H1 (cell line): ENCODE measurements around the gene RRP9. TPM values are rescaled to one million over a fixed set of nuclear protein-coding genes. Genes with fewer than 3 reads are reported as not detected.

Experiments used
- CTCF ChIA-PET: fragments of 300-600 bp; sonication (Branson Sonifier 250); formaldehyde crosslinking; loops from one replicate; lab custom pipeline; 2021; ENCODE audit not compliant: partially characterized antibody; lab: Charles Lee
- POLR2A ChIA-PET: fragments of 300-600 bp; sonication (Branson Sonifier 250); formaldehyde crosslinking; loops from one replicate; lab custom pipeline; 2021; ENCODE audit warnings: inconsistent platforms; ENCODE audit not compliant: partially characterized antibody; lab: Charles Lee
- DNase-seq, 2 experiments: peaks; one replicate each; pipeline versions ENCODE4 v3.0.0 to v3.0.0-alpha.2; 2010 to 2022; ENCODE audit warnings: low spot score in 2 of 2, low read depth in 1 of 2, mixed read lengths in 1 of 2
- FAIRE-seq: peaks from 2 replicates; lab custom pipeline; 2011; peaks lifted over from hg19 to GRCh38; lab: Jason Lieb, UNC
- H2AFZ ChIP-seq: 2 replicates; pipeline ENCODE4 v1.8.1; 2012; ENCODE audit warnings: low read length, inconsistent platforms
- H2AK5ac ChIP-seq: 2 replicates; pipeline ENCODE4 v1.6.1; 2013; ENCODE audit warnings: low read depth, low read length
- H2BK120ac ChIP-seq: replicated peaks from 2 replicates; pipeline ENCODE3; 2013; ENCODE audit warnings: low read depth, low read length, inconsistent platforms
- H2BK12ac ChIP-seq: 2 replicates; pipeline ENCODE4 v1.6.1; 2013; ENCODE audit warnings: low read depth, low read length
- H2BK15ac ChIP-seq: 2 replicates; pipeline ENCODE4 v1.6.1; 2013; ENCODE audit warnings: low read length
- H2BK20ac ChIP-seq: 2 replicates; pipeline ENCODE4 v1.6.1; 2013; ENCODE audit warnings: low read length
- H2BK5ac ChIP-seq: 2 replicates; pipeline ENCODE4 v1.6.1; 2013; ENCODE audit warnings: low read depth, low read length
- H3K14ac ChIP-seq: 2 replicates; pipeline ENCODE4 v1.6.1; 2013; ENCODE audit warnings: inconsistent platforms; ENCODE audit not compliant: insufficient read length
- H3K18ac ChIP-seq: 2 replicates; pipeline ENCODE4 v1.6.1; 2013; ENCODE audit warnings: low read length; ENCODE audit errors: extremely low read depth
- H3K23ac ChIP-seq: 2 replicates; pipeline ENCODE4 v1.6.1; 2013; ENCODE audit warnings: inconsistent platforms; ENCODE audit not compliant: insufficient read length
- H3K23me2 ChIP-seq: 2 replicates; pipeline ENCODE4 v1.6.1; 2013; ENCODE audit warnings: low read depth, low read length
- H3K27ac ChIP-seq: 2 replicates; pipeline ENCODE4 v1.6.1; 2011; ENCODE audit warnings: low read depth, low read length, inconsistent platforms
- H3K27me3 ChIP-seq, 4 experiments: replicated peaks in 1 of 4; 1 replicate in 1 of 4; 2 replicates in 3 of 4; pipeline versions ENCODE4 v1.6.1 to v1.8.1; 2011 to 2013; ENCODE audit warnings: low read length in 3 of 4, mild to moderate bottlenecking in 3 of 4, inconsistent platforms in 2 of 4, mixed read lengths in 2 of 4, moderate library complexity in 1 of 4; ENCODE audit not compliant: control insufficient read depth in 3 of 4, insufficient read depth in 3 of 4; ENCODE audit errors: extremely low read depth in 1 of 4
- H3K36me3 ChIP-seq, 4 experiments: 2 replicates each; pipeline versions ENCODE4 v1.6.1 to v1.8.1; 2011 to 2013; ENCODE audit warnings: mild to moderate bottlenecking in 4 of 4, low read length in 3 of 4, moderate library complexity in 2 of 4, control low read depth in 1 of 4, inconsistent platforms in 1 of 4; ENCODE audit not compliant: insufficient read depth in 4 of 4, control insufficient read depth in 2 of 4
- H3K4ac ChIP-seq: replicated peaks from 2 replicates; pipeline ENCODE3; 2013; ENCODE audit warnings: low read length, low read depth, mixed read lengths, inconsistent platforms; ENCODE audit not compliant: insufficient read length
- H3K4me1 ChIP-seq, 4 experiments: replicated peaks in 1 of 4; 1 replicate in 1 of 4; 2 replicates in 3 of 4; pipeline versions ENCODE4 v1.6.1 to v1.8.1; 2011 to 2013; ENCODE audit warnings: low read length in 3 of 4, inconsistent platforms in 2 of 4, mixed read lengths in 1 of 4; ENCODE audit not compliant: insufficient read depth in 4 of 4, control insufficient read depth in 3 of 4
- H3K4me2 ChIP-seq, 2 experiments: 2 replicates each; pipeline versions ENCODE4 v1.6.1 to v1.8.1; 2011 to 2013; ENCODE audit warnings: low read depth in 2 of 2, low read length in 2 of 2, control low read depth in 1 of 2, inconsistent platforms in 1 of 2, mild to moderate bottlenecking in 1 of 2; ENCODE audit not compliant: insufficient read depth in 1 of 2
- H3K4me3 ChIP-seq, 4 experiments: fragments of 200-600, 300-600 bp in 1 of 4; sonication (generic), shearing (Covaris generic), sonication (Bioruptor Twin) in 1 of 4; 2 replicates each; pipeline versions ENCODE4 v1.5.1 to v1.8.1; 2011 to 2016; ENCODE audit warnings: low read length in 4 of 4, low read depth in 3 of 4, control low read depth in 2 of 4, inconsistent platforms in 2 of 4, mild to moderate bottlenecking in 2 of 4, mixed read lengths in 1 of 4, moderate library complexity in 1 of 4; ENCODE audit not compliant: insufficient read depth in 2 of 4; ENCODE audit errors: extremely low read depth in 1 of 4
- H3K56ac ChIP-seq: replicated peaks from 2 replicates; pipeline ENCODE3; 2013; ENCODE audit warnings: low read depth, mild to moderate bottlenecking, mixed read lengths, low read length, inconsistent platforms; ENCODE audit not compliant: insufficient read length
- H3K79me1 ChIP-seq: 2 replicates; pipeline ENCODE4 v1.6.1; 2013; ENCODE audit warnings: low read depth, low read length, control low read depth
- H3K79me2 ChIP-seq, 2 experiments: 2 replicates each; pipeline versions ENCODE4 v1.6.1 to v1.8.1; 2012 to 2013; ENCODE audit warnings: low read length in 2 of 2, mild to moderate bottlenecking in 2 of 2, inconsistent platforms in 1 of 2; ENCODE audit not compliant: insufficient read depth in 2 of 2, control insufficient read depth in 1 of 2
- H3K9ac ChIP-seq, 4 experiments: replicated peaks in 1 of 4; 1 replicate in 1 of 4; 2 replicates in 3 of 4; pipeline versions ENCODE4 v1.6.1 to v1.8.1; 2011 to 2013; ENCODE audit warnings: low read depth in 3 of 4, low read length in 3 of 4, control low read depth in 2 of 4, mild to moderate bottlenecking in 2 of 4, moderate library complexity in 2 of 4, inconsistent platforms in 1 of 4; ENCODE audit errors: extremely low read depth in 1 of 4
- H3K9me3 ChIP-seq, 2 experiments: 2 replicates each; pipeline versions ENCODE4 v1.6.1 to v1.8.1; 2012 to 2013; ENCODE audit warnings: mild to moderate bottlenecking in 2 of 2, moderate library complexity in 2 of 2, control low read depth in 1 of 2, inconsistent platforms in 1 of 2, low read depth in 1 of 2, low read length in 1 of 2, mixed read lengths in 1 of 2; ENCODE audit not compliant: insufficient read depth in 2 of 2
- H4K20me1 ChIP-seq, 2 experiments: replicated peaks in 1 of 2; 2 replicates each; pipeline versions ENCODE3 to v1.8.1; 2011 to 2013; ENCODE audit warnings: inconsistent platforms in 2 of 2, low read length in 2 of 2, mild to moderate bottlenecking in 1 of 2; ENCODE audit not compliant: insufficient read depth in 2 of 2, control insufficient read depth in 1 of 2
- H4K5ac ChIP-seq: 2 replicates; pipeline ENCODE4 v1.6.1; 2013; ENCODE audit warnings: low read length, low read depth, mixed read lengths, inconsistent platforms; ENCODE audit not compliant: insufficient read length
- H4K8ac ChIP-seq: 2 replicates; pipeline ENCODE4 v1.8.0; 2013; ENCODE audit warnings: mild to moderate bottlenecking, moderate library complexity, low read length, inconsistent platforms; ENCODE audit not compliant: insufficient read depth; ENCODE audit errors: extremely low read depth
- H4K91ac ChIP-seq: replicated peaks from 2 replicates; pipeline ENCODE3; 2013; ENCODE audit warnings: low read length, mixed read lengths, inconsistent platforms; ENCODE audit not compliant: insufficient read length
- CREB1 ChIP-seq: IDR thresholded peaks from 2 replicates; pipeline ENCODE4 v1.6.1; 2012; ENCODE audit warnings: inconsistent platforms
- CTBP2 ChIP-seq: IDR thresholded peaks from 2 replicates; pipeline ENCODE4 v1.7.0; 2011; ENCODE audit warnings: borderline replicate concordance, mild to moderate bottlenecking, moderate library complexity, mixed read lengths, low read length; ENCODE audit not compliant: insufficient read depth, insufficient read length
- EZH2 ChIP-seq: fragments of 200-600 bp; sonication (generic); IDR thresholded peaks from 2 replicates; pipeline ENCODE4 v1.7.1; 2012; ENCODE audit warnings: low read depth, mild to moderate bottlenecking, moderate library complexity, low read length, inconsistent platforms; ENCODE audit not compliant: severe bottlenecking
- HDAC6 ChIP-seq: IDR thresholded peaks from one replicate; pipeline ENCODE4 v1.7.1; 2012; ENCODE audit warnings: low read depth, mild to moderate bottlenecking, inconsistent platforms, low read length, moderate library complexity
- RAD21 ChIP-seq, 2 experiments: IDR thresholded peaks in 1 of 2; conservative IDR thresholded peaks in 1 of 2; 2 replicates each; pipeline ENCODE4 v1.6.1; 2011; ENCODE audit warnings: low read depth in 2 of 2, low read length in 2 of 2, improper control_type of control experiment in 1 of 2, inconsistent platforms in 1 of 2, mild to moderate bottlenecking in 1 of 2, moderate library complexity in 1 of 2
- SAP30 ChIP-seq: fragments of 300-600 bp; sonication (generic); IDR thresholded peaks from 2 replicates; pipeline ENCODE4 v1.7.1; 2012; ENCODE audit warnings: low read length, moderate library complexity, mild to moderate bottlenecking, inconsistent platforms; ENCODE audit not compliant: insufficient read depth, insufficient replicate concordance
- SIN3A ChIP-seq, 2 experiments: IDR thresholded peaks in 1 of 2; conservative IDR thresholded peaks in 1 of 2; 2 replicates each; pipeline ENCODE4 v1.6.1; 2011 to 2012; ENCODE audit warnings: low read length in 2 of 2, improper control_type of control experiment in 1 of 2, low read depth in 1 of 2, mild to moderate bottlenecking in 1 of 2
- TAF1 ChIP-seq: IDR thresholded peaks from 2 replicates; pipeline ENCODE4 v1.6.1; 2011; ENCODE audit warnings: mild to moderate bottlenecking, low read depth, low read length
- TCF12 ChIP-seq: IDR thresholded peaks from 2 replicates; pipeline ENCODE4 v1.6.1; 2011; ENCODE audit warnings: low read depth, mild to moderate bottlenecking, low read length
- TEAD4 ChIP-seq: IDR thresholded peaks from 2 replicates; pipeline ENCODE4 v1.6.1; 2012; ENCODE audit warnings: low read depth, low read length, inconsistent platforms, mixed read lengths
- YY1 ChIP-seq: IDR thresholded peaks from 2 replicates; pipeline ENCODE4 v1.6.1; 2011; ENCODE audit warnings: low read depth, mild to moderate bottlenecking, low read length
- WGBS, 2 experiments: shearing (Covaris generic) in 1 of 2; methylation state at CpG; one replicate each; pipeline versions ENCODE4 v1.1.6 to v1.1.7; 2013 to 2015; ENCODE audit warnings: low lambda C conversion rate in 2 of 2, mixed read lengths in 2 of 2, inconsistent platforms in 1 of 2, low coverage in 1 of 2, missing lambda C conversion rate in 1 of 2; ENCODE audit not compliant: insufficient replicate concordance in 2 of 2, insufficient coverage in 1 of 2, insufficient read length in 1 of 2; ENCODE audit errors: extremely low coverage in 1 of 2, missing lambda C conversion rate in 1 of 2; 5-methylcytosine and 5-hydroxymethylcytosine counted together
- polyA plus RNA-seq, 7 experiments: library from polyadenylated mRNA; depleted of rRNA in 3 of 7; stranded (reverse) in 5 of 7; unstranded in 2 of 7; fragments of >200 nt in 5 of 7; fragments of 200-250 nt in 2 of 7; gene quantifications; 1 replicate in 5 of 7; 2 replicates in 1 of 7; 4 replicates in 1 of 7; pipeline versions ENCODE4 v1.2.1 to v1.2.3, GENCODE V29; 2011 to 2013; ENCODE audit warnings: missing spikeins in 2 of 7, mixed read lengths in 2 of 7
- total RNA-seq: library from RNA; stranded (reverse); fragmentation: NEBNext Ultra II Directional; extraction: Animal tissue kit (Norgen Biotek cat#: 25700); gene quantifications from 2 replicates; pipeline ENCODE4 v1.2.1, GENCODE V29; 2021

Gene RRP9
- total and polyA plus RNA-seq, 2 of the 8 experiments (the other 6 are each of a cell fraction or from before 2014, with no cell fraction given), result 55.6 to 68.9 TPM

DNA sequence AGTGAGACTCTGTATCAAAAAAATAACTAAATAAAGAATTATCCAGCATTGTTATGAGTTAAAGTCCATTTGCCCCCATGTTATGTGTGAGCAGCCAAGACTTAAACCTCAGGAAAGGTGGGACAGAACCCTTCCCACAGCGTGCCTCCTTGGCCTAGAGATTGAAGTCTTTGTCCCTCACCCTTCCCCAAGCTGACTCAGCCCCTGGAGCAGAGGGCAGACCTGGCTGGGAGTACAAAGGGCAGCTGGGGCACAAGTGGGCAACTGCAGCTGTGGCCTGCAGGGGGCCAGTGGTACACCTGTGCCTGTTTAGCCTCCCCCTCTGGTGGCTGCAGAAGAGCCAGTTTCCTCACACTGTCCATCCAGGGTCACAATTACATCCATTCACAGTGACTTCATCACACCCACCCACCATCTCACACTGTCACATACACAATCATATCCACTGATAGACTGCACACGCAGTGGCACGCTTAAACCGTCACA is 40.7 kb upstream of the RRP9 start:
- 9% methylated on average over 4 of the region's 4 CpGs; no CpG with 5 or more reads in 1 of the 2 experiments for WGBS, 2 experiments
- H3K9ac ChIP-seq, result peak overlapping the region in 2 of 4 experiments; percentile 1 to 30; a peak in 2 of 7 replicates
- FAIRE-seq (no peak), DNase-seq (peak in 1 of 2 experiments; percentile 66)
- peak overlapping the region; percentile 91; the same call in 1 of the 2 replicates for H2BK12ac ChIP-seq
- H4K91ac ChIP-seq, result peak overlapping the region; percentile 78
- peaks cover 0 to 12% (median 9%) of the 10 kb centered on the region in 4 experiments; a peak in 6 of 7 replicates for H3K4me1 ChIP-seq
- no peak overlapping the region for H3K27ac ChIP-seq
- no peaks in the 10 kb centered on the region for H3K36me3 ChIP-seq
- H3K56ac ChIP-seq, result peak overlapping the region; percentile 43
- peak overlapping the region; percentile 53 to 63 (median 56) for H3K4me3 ChIP-seq
- H3K18ac ChIP-seq, result peak overlapping the region; percentile 89
- no peak overlapping the region for H3K23ac ChIP-seq
- peak overlapping the region; percentile 52 for H2AFZ ChIP-seq
- H3K4ac ChIP-seq, result peak overlapping the region; percentile 86
- H4K8ac ChIP-seq, result peak overlapping the region; percentile 75; the same call in 1 of the 2 replicates
- peaks cover 0 to 2% of the 10 kb centered on the region in 2 experiments for H4K20me1 ChIP-seq
- peak overlapping the region; percentile 71 for H4K5ac ChIP-seq
- H3K4me2 ChIP-seq, result peak overlapping the region; percentile 89 to 97
- H2BK5ac ChIP-seq, result peak overlapping the region; percentile 95
- H3K23me2 ChIP-seq, result peaks cover 7% of the 10 kb centered on the region
- peaks cover 0 to 4% (median 0%) of the 10 kb centered on the region in 4 experiments; a peak in 3 of 7 replicates for H3K27me3 ChIP-seq
- H3K14ac ChIP-seq, result no peak overlapping the region
- ChIA-PET POLR2A (interaction anchor here (0.8 to 29.3 kb wide), 15 partner anchors 1 to 174 kb away, joined by 3 to 923 read pairs (median 5); partner anchors contain the start of genes ABHD14A, ABHD14B, ACY1 and GPR62), CTCF (interaction anchor here (0.7 to 5.5 kb wide), 23 partner anchors 9 to 223 kb away, joined by 3 to 66 read pairs (median 7); partner anchors contain the start of genes ABHD14B, GPR62, PARP3 and PCBP4)
- H3K9me3 ChIP-seq, result no peaks in the 10 kb centered on the region
- H3K79me1 ChIP-seq, result peaks cover 7% of the 10 kb centered on the region
- peak overlapping the region; percentile 87; the same call in 1 of the 2 replicates for H2BK20ac ChIP-seq
- H2BK120ac ChIP-seq, result no peak overlapping the region
- peak overlapping the region; percentile 32; the same call in 1 of the 2 replicates for H2AK5ac ChIP-seq
- no peaks in the 10 kb centered on the region for H3K79me2 ChIP-seq
- peak overlapping the region; percentile 88; the same call in 1 of the 2 replicates for H2BK15ac ChIP-seq
- no peak for TF ChIP-seq EZH2
- TF ChIP-seq TCF12, result peak; percentile 85; the same call in 1 of the 2 replicates
- TF ChIP-seq SAP30, result peak; percentile 21
- peak in 1 of 2 experiments; percentile 80; a peak in 2 of 4 replicates for TF ChIP-seq SIN3A (conservative IDR thresholded peaks at IDR 0.05 in 1 of 2, IDR thresholded peaks at IDR 0.05 in 1 of 2; ENCODE audit: low read depth in 1 of 2, low read length in 2 of 2)
- no peak for TF ChIP-seq HDAC6
- TF ChIP-seq CTBP2, result peak; percentile 69
- peak; percentile 25 to 41; a peak in 3 of 4 replicates for TF ChIP-seq RAD21 (IDR thresholded peaks at IDR 0.05 in 1 of 2, conservative IDR thresholded peaks at IDR 0.05 in 1 of 2; ENCODE audit: low read depth in 2 of 2, low read length in 2 of 2)
- peak; percentile 24; the same call in 1 of the 2 replicates for TF ChIP-seq YY1
- 0 out of 2 replicates have a peak, but pooled peaks have one; percentile 12 for TF ChIP-seq TEAD4
- TF ChIP-seq TAF1, result no peak
- TF ChIP-seq CREB1, result 0 out of 2 replicates have a peak, but pooled peaks have one; percentile 21
